DMS79 treated with DMSO at 0.1 percent for 48 hours (cell line): ENCODE measurements around the gene LUZP2.

ENCODE experiments used
- DNase-seq: peaks from one replicate; lab custom pipeline; 2025; lab: John Stamatoyannopoulos, UW

LUZP2 gene

DNA sequence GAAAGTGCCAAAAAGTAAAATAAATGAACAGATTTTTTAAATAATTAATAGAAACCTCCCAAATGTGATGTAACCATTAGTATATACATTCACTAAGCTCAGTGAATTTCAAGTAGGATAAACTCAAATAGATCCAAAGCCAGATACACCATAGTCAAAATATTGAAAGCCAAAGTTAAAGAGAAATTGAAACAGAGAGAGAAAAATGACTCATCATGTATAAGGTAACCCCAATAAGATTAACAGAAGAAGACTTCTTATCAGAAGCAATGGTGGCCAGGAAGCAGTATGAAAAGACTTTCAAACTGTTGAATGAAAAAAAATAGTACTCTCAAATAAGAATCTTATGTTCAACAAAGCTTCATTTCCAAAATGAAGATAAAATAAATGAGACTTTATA, 70.5 kb downstream of the LUZP2 start:
- DNase-seq: no peak

DNA sequence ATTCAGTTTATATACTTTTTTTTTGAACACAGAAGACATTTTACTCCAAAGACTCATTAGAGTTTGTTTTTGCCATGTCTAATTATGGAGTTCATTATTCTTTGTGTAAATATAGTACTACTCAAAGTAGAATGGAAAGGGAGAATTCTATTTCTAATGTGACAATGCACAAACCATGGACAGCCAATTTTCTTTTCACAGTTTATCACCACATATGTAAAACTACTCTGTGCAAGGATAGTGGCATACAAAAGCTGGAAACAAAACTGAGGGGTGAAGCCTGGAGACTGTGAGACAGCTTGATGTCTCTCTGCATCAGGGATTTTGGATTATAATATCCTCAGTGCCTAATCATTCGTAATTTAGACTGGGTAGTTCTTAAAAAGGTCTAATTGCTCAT, 75.5 kb downstream of the LUZP2 start:
- no peak for DNase-seq

DNA sequence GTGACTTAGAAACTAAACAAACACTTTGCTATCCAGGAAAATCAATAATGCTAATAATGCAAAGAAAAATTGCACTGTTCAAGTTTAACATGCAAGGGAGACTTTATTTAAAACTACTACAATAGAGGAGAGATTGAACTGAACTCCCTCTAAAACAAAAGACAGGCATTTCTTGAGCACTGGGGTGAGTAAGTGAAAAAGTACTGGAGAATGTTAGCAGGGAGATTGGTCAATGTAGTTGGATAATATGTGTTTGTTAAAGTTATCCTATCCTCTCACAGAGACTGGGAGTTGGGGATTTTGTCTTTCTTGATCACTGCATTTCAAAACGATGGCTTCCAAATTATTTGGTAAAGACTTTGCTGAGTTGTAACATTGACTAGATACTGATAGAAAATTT, 77.6 kb downstream of the LUZP2 start:
- DNase-seq: no peak

DNA sequence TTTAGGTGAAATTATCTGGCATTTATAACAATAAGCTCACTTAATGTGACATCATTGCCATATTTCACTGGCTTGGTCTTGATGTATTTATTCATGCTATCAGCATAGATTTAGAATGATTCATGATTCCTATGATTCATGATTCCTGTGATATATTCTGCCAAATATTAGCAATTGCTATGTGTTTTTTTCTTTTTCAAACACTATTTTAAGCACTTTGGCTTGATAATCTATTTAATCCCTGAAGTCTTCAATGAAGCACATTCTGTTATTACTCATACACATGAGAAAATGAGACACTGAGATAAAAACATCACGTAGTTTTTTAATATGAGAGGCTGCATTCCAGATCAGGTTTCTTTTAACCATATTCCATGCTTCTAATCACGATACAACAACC, 78.5 kb downstream of the LUZP2 start:
- DNase-seq: no peak

DNA sequence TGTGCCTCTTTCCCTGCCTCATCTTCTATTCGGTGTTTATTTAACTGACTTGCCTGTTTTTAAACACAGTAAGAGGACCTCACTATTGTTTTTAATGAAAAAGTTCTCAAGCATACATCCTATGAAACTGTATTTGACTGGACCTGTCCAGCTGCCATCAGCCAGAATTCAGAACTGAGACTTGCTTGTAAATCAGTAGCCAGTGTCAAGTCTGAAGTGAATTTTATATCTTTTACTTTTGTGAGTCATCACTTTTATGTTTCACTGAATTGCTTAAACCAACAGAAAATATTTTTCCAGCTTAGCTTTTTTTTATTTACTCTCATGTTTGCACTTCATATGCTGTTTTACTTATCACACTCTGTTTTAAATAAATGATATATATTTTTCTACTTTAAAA, 88.3 kb downstream of the LUZP2 start:
- DNase-seq: no peak

DNA sequence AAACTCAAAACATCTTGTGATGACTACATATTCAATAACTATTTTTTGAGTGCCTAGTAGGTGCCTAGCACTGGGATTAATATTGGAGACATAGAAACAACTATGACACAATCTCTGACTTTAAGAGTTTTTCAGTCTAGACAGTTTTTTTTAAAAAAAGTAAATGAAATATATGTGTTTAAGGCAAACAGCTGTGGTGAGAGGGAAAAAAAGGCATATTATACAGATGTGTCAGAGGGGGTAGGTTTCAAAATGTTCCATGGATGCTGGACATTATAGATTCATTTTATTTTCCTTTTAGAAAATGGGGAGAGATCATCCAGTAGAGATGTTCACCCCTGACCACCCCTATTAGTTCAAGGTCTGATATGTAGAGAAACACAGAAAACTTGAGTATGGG, 90.8 kb downstream of the LUZP2 start:
- DNase-seq: no peak

DNA sequence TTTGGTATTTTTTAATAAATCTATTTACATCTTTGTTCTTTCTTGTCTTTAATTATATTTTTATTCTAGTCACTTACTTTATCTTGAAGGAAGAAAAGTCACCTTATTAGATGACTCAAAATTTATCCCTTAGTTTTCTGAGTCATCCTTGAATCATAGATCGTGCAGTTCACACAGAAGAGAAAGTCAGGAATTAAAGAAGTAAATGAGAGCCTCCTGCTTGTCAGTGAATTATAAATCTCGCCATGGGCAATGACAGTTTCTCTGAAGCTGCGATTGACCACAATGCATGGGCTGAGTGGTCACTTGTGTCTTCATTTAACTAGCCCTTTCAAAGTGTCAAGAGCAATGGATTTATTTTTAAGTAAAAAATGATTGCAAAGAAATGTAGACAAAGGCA, 91.2 kb downstream of the LUZP2 start:
- no peak for DNase-seq

DNA sequence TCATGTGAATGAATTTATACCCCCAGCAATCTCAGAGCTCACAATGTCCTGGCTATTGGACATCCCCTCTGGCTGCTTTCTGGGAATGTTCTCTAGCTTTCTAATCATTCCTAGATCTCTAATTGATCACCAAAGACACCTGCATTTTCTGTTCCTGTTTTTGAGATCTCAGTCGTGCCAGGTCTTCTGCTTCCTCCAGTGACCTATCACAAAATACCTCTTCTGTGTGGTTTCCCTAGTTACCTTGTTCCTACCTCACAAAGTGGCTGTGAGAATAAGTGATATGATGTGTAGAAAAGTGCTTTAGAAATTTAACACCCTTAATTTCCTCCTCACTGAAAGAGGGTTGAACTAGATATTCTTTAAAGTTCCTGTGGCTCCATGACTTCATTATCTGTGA, 92.2 kb downstream of the LUZP2 start:
- no peak for DNase-seq

DNA sequence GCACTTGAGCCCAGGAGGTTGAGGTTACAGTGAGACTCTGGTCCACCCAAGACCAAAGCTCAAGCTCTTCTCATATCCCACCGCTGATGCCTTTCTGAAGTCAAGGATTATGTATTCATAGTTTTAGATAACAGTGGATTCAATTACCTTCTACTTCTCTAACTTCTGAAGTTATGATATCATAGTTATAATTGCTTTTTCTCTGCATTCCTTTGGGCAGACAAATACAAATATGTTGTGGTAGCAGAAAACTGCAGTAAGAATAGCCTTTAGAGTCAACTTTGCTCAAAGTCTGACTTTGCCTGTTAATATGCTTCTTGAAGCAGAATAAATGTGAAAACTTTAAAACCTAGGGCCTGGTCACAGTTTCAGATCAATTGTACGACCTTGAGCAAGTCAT, 94.4 kb downstream of the LUZP2 start:
- no peak for DNase-seq

DNA sequence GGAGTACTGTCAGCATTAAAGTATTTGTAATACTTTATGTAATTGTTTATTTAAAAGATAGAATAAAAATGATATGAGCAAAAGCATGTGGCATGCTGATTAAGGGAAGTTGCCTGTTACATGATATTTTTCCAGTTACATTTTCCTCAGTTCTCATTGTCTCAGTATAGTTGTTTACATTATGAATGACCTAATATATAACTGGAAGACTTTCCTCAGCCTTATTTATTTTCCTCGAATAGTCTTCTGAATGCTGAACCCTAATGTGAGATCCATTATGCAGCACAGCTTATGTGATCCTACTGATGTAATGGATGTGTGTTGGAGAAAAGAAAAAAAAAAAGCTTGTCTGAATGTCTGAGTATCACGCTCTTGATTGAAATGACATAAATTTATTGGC, 95.5 kb downstream of the LUZP2 start:
- DNase-seq: no peak

DNA sequence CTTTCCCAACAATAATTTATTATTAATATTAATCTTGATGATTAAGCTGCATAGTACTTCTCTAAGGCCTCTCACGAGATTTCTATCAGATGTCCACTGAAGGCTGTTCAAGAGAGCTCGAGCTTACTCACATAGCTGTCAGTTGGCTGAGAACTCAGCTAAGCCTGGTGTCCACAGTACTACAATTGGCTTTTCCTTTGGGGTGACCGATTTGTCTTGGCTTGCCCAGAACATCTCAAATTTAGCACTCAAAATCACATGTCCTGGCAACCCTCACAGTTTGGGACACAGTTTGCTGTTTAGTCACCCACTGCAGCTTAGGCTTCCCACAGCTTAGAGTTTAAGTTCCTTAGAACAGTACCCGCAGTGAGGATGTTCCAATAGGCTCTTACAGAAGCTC, 96.5 kb downstream of the LUZP2 start:
- no peak for DNase-seq

DNA sequence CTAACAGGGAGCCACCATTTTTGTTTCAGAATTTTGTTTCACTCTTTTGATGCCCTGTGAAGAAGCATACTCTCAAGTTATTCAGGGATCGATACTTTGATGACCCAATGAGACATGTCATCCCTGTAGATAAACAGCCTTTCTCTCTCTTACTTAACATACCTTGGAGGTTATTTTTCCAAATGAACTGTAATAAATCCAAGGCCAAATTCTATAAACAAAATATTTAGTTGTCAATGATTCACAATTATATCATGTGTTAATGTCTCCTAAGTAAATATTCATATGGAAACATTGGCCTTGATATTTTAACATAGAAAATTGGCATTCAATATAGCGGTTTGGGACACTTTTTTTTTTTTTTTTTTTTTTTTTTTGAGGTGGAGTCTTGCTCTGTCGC, 97.5 kb downstream of the LUZP2 start:
- no peak for DNase-seq

DNA sequence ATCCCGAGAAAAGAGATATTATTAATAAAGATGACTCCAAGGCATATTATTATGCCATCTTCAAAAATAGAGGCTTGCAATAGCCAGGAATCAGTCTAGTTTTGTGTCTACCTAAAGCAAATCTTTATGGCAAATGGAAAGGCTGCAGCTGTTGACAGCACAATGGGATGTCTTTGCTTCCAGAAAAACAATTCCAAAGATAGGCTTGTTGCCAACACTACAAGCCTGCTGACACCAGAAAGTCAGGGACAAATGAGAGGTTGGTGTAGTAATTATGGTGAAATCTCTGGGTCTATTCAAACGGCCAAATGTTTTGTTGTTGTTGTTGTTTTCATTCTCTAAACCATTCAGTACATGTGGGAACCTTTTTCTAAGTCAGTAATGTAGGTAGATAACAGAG, 101.8 kb downstream of the LUZP2 start:
- DNase-seq: no peak

DNA sequence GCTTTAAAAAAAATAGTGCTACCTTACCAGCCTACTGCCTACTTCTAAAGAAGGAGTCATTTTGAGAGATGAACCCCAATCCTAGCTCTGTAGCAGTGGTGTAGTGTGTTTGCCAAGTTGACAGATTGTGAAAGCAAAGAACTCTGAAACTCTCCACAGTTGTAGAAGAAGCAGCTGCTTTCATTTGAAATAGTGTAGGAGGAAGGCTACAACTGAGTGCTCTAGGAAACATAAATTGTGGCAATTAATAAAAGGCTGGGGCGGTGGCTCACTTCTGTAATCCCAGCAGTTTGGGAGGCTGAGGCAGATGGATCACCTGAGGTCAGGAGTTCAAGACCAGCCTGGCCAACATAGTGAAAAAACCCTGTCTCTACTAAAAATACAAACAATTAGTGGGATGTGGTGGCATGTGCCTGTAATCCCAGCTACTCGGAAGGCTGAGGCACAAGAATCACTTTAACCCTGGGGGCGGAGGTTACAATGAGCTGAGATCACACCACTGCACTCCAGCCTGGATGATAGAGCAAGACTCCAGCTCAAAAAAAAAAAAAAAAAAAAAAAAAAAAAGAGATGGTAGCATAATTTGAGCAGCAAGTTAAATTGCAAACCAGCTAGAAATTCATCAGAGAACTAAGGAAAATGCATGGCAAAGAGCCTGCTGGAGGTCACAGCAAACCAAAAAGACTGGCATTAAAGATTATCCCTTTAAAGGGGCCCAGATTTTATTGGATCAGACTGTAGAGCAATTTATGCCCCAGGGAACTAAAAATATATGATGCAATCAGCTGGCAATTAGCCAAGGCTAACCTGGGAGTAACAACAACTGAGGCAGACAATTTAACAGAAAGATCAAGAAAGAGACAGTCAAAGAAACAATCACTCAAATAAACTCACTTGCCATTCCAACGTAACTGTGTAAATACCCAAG, 112.6 kb downstream of the LUZP2 start:
- no peak for DNase-seq

DNA sequence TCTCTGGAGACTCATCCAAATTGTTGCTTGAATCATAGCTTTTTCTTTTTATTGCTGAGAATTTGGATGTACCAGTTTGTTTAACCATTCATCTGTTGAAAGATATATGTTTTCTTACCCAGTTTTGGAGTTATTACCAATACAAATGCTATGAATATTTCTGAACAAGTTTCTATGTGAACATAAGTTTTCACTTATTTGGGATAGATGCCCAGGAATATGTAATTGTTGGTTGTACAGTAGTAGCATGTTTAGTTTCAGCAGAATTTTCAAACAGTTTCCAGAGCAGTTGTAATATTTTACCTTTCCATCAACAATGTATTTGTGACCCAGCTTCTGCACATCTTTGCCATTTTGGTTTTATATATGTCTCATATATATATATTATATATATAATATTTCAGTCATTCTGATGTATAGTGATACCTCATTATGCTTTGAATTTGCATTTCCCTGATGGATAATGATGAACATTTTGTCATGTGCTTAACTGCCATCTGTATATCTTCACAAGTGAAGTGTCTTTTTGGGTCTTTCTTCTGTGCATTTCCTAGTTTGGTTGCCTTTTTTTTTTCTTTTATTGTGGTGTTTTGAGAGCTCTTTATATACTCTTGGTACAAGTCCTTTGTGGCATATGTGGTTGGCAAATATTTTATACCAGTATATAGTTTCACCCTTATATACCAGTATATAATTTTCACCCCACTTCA, 118.8 kb downstream of the LUZP2 start:
- no peak for DNase-seq

DNA sequence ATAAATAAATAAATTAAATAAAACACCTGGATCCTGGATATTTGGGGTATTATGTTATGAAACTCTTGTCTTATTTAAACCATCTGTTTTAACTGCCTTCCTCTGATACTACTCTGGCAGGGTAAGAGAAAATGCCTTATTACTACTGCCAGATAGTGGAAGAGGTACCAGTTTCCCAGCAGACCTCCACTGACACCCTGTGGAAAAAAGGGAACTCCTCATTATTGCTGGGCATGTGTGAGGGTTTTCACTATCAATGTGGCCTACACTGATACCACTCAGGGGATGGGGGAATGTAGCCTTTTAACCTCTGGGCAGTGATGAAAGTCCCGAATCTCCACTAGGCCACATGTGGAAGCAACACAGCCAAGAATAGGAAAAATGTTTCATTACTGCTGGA, 121.0 kb downstream of the LUZP2 start:
- DNase-seq: no peak

DNA sequence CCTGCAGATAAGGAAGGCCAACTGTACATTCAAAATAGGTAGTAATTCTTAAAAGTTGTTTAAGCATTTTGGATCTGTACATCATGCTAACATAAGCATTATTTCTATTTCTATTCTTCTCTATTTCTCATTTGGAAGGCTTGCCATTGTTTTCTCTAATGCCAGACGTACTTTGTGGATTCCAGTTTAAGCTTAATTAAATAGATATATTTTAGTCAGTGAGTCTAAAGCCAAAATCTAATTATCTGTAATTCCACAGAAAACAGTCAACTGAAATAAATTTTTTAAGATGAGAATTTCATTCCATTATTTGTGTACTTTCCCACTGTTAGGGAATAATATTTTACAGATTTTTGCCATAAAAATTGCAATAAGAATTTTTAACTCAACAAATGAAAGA, 123.0 kb downstream of the LUZP2 start:
- DNase-seq: no peak

DNA sequence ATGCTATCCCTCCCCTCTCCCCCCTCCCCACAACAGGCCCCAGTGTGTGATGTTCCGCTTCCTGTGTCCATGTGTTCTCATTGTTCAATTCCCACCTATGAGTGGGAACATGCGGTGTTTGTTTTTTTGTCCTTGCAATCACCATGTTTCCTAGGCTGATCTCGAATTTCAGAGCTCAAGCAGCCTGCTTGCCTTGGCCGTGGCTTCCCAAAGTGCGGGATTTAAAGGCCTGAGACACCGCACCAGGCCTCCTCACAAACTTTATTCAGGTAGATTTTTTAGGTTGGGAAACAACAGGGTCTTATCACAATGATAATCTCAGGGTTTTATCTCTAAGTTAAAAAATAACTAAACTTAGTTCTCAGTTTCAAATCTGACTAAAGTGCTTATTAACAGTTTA, 125.4 kb downstream of the LUZP2 start:
- no peak for DNase-seq

DNA sequence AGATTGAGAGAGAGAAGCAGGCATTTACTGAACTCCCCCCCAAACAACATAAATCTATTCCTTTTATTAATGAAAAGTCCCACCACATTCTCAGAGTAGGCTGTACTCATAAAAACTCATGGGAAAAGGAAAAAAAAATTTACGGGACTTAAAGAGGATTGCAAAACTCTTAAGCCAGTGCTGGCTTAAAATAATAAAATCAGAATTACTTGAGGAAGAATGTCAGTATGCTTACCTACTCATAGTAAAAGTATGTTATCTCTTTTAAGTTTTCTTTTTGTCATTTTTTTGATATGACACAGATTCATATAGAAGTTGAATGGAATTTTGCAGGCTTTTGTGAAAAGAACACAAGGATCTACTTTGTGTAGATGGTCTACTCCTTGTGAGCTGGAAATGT, 126.3 kb downstream of the LUZP2 start:
- DNase-seq: no peak

DNA sequence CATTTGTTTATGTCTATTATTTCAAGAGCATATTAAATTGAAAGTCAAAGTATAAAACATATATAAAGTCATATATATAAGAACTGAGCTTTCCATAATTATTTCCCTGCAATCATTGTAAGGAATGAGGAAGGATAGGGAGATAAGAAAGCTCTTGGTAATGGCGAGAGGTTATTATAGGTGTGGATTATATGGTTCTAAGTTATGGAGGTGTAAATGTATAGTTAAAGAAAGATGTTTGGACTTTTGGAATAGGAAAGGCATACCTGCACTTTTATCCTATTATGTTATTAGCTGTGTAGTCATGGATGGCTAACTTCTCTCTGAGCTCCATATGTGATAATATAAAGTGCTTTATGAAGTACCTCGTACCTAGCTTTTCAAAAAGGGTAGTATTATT, 127.6 kb downstream of the LUZP2 start:
- DNase-seq: no peak

DNA sequence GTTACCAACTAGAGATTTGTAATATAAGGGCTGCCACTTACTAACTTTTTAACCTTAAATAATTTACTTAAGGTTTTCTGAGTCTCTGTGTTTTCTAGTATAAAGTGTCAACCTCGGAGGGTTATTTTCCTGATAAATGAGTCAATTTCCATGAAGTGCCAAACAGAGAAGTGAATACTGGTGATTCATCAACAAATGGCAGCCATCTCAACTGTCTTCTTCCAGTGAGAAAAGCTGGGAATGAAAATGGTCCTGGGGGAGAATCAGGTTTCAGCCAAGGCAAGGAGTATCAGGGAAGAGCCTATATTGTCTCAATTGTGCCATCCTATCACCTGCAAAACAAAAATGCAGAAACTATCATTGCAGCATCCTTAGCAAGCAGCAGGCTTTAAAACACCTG, 129.1 kb downstream of the LUZP2 start:
- DNase-seq: no peak

DNA sequence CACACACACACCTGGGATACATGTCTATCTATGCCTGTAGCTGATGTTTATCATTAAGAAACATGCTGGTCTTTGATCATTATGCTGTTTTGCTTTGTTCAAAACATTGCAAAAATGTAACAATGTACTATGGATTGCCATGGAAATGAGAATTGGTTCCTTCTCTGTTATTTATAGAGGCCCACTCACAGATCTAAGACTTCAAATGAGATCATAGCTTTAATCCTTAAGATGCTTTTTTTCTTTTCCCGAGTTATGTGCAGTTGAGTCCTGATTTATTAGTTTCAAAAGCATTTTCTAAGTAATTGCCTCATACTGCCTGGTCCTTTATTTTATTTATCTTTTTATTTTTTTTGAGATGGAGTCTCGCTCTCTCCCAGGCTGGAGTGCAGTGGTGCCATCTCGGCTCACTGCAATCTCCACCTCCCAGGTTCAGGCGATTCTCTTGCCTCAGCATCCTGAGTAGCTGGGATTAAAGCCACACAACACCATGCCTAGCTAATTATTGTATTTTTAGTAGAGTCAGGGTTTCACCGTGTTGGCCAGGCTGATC, 131.4 kb downstream of the LUZP2 start:
- DNase-seq: no peak

DNA sequence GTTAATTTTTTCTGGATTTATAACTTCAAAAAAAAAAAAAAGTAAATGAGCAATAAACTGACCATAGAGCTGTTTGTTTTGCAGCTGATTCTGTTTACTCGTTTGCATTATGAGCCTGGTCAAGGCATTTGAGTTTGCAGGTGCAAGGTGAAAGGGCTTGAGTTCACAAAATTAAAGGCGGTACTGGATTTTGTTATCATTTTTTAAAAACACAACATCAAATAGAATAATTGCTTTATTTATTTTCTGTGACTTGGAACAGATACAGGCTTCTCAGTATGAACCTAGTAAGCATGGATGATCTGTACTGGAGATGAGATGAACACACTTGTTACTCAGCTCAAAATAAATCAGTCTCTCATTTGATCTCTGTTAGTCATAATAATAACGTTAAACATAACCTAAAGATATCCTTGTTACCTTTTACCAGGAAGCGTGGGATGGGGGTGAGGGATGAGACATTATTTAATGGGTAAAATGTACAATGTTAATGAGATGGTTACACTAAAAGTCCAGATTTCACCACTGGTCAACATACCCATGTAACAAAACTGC, 137.8 kb downstream of the LUZP2 start:
- no peak for DNase-seq
